ENCODE data around the gene MOG. TPM values are rescaled to one million over a fixed set of nuclear protein-coding genes. Genes with fewer than 3 reads are reported as not detected.

The MOG gene
- total and polyA plus RNA-seq, 2 donors (not counting 1 experiment from before 2014, with no cell fraction given) = not detected

GRCh38 chr6:29709188-29709587 is 52.3 kb downstream of the MOG start:
- WGBS (ENCODE audit: insufficient coverage) = 7% methylated on average over 2 of the region's 4 CpGs
- H3K27ac Mint-ChIP-seq = peak overlapping the region; percentile 71

More at GRCh38 chr6:29709188-29709587, 52.3 kb downstream of the MOG start:
- H3K4me1 Mint-ChIP-seq = peaks cover 21% of the 10 kb centered on the region
- peak overlapping the region; percentile 28 to 29 for H3K27ac ChIP-seq (ENCODE audit: low read length in 2 of 2)
- H3K4me3 Mint-ChIP-seq = peak overlapping the region; percentile 76
- H3K4me3 ChIP-seq (ENCODE audit: control extremely low read depth in 1 of 5, extremely low read depth in 1 of 5, insufficient read depth in 1 of 5, low read depth in 2 of 5, low read length in 4 of 5) = peak overlapping the region in 4 of 5 experiments; percentile 3 to 42 (median 37)
- no peaks in the 10 kb centered on the region for H3K9me3 ChIP-seq (ENCODE audit: control extremely low read depth in 1 of 3, control insufficient read depth in 2 of 3, insufficient read depth in 1 of 3, low read length in 2 of 3)
- peaks cover 7% of the 10 kb centered on the region for H3K27me3 Mint-ChIP-seq
- POLR2A ChIA-PET = no interaction called here
- no peak for TF ChIP-seq EZH2 (IDR thresholded peaks at IDR 0.05; ENCODE audit: borderline replicate concordance, insufficient read depth, low read depth, low read length, poor library complexity, severe bottlenecking)
- no peak for TF ChIP-seq CTCF (IDR thresholded peaks at IDR 0.05)
- peak overlapping the region; percentile 35 for H2AFZ ChIP-seq (ENCODE audit: insufficient read depth, low read depth, low read length, poor library complexity, severe bottlenecking)
- DNase-seq = no peak
- no peaks in the 10 kb centered on the region for H3K9me3 Mint-ChIP-seq (ENCODE audit: insufficient read depth)
- CTCF ChIA-PET = interaction anchor here (0.6 to 3.9 kb wide), 7 partner anchors 12 to 126 kb away, joined by 3 to 22 read pairs (median 5); no protein-coding TSS in a partner anchor
- intact Hi-C loops (cut with micrococcal nuclease) = loop anchor here (1.0 kb wide), 1 partner anchor 40 kb away; no protein-coding TSS in a partner anchor
- ATAC-seq (ENCODE audit: low read depth) = peak; percentile 49
- no peaks in the 10 kb centered on the region for H3K27me3 ChIP-seq (replicated peaks in 1 of 4; ENCODE audit: control extremely low read depth in 1 of 4, control insufficient read depth in 3 of 4, insufficient read depth in 4 of 4, low read length in 3 of 4)
- H3K36me3 ChIP-seq (replicated peaks in 1 of 2; ENCODE audit: control extremely low read depth in 1 of 2, control insufficient read depth in 1 of 2, extremely low read depth in 1 of 2, insufficient read depth in 2 of 2, low read length in 1 of 2) = no peaks in the 10 kb centered on the region
- H3K9ac ChIP-seq (ENCODE audit: low read length) = peak overlapping the region; percentile 47
- no peaks in the 10 kb centered on the region for H3K79me2 ChIP-seq (ENCODE audit: control insufficient read depth, insufficient read depth, low read length)
- H3K4me1 ChIP-seq (ENCODE audit: control insufficient read depth in 2 of 2, insufficient read depth in 2 of 2, low read length in 2 of 2) = peaks cover 15 to 30% of the 10 kb centered on the region in 2 donors
- no peaks in the 10 kb centered on the region for H4K20me1 ChIP-seq (ENCODE audit: control insufficient read depth, insufficient read depth, low read length, poor library complexity, severe bottlenecking)
- H3K4me2 ChIP-seq (replicated peaks; ENCODE audit: low read depth, low read length, poor library complexity, severe bottlenecking) = peak overlapping the region; percentile 67

Data from B cell (primary cell).